ENCODE measurements around the gene MAB21L3.

- TF ChIP-seq CTCF (IDR thresholded peaks at IDR 0.05) (no peak), EP300 (IDR thresholded peaks at IDR 0.05) (no peak), POLR2A (IDR thresholded peaks at IDR 0.05) (no peak), POLR2AphosphoS5 (IDR thresholded peaks at IDR 0.05) (no peak)
These were observed 17.5 kb downstream of the MAB21L3 start for GRCh38 chr1:116128664-116129063.
